Fibroblast of mammary gland (primary cell): ENCODE measurements around the gene DENND6A.

Experiments
- DNase-seq: peaks from one replicate; pipeline ENCODE4 v3.0.0-alpha.2; 2010; ENCODE audit warnings: low read depth
- H3K4me3 ChIP-seq: 2 replicates; pipeline ENCODE4 v1.5.1; 2011; ENCODE audit warnings: low read depth, mild to moderate bottlenecking, low read length, moderate library complexity; ENCODE audit not compliant: control insufficient read depth
- CTCF ChIP-seq: conservative IDR thresholded peaks from 2 replicates; pipeline ENCODE4 v1.5.1; 2011; ENCODE audit warnings: low read depth, low read length, inconsistent platforms; ENCODE audit not compliant: control insufficient read depth, insufficient read depth

The DENND6A gene

GRCh38 chr3:57575966-57576626, 116.8 kb downstream of the DENND6A start:
- H3K4me3 ChIP-seq, result no peak overlapping the region
- no peak for TF ChIP-seq CTCF

More at GRCh38 chr3:57575966-57576626, 116.8 kb downstream of the DENND6A start:
- no peak for DNase-seq
